Adipocyte (in vitro differentiated cells): Measurements from ENCODE around the gene AMBP.

Experiments used
- DNase-seq: peaks from one replicate; pipeline ENCODE4 v3.0.0-alpha.2; 2015; ENCODE audit warnings: low read depth
- H3K27me3 ChIP-seq: replicated peaks from 2 replicates; pipeline ENCODE4 v1.7.0; 2013; ENCODE audit warnings: mild to moderate bottlenecking, low read length, moderate library complexity; ENCODE audit not compliant: control insufficient read depth, insufficient read depth
- H3K36me3 ChIP-seq: 2 replicates; pipeline ENCODE4 v1.7.0; 2013; ENCODE audit warnings: low read length, mild to moderate bottlenecking, moderate library complexity; ENCODE audit not compliant: control insufficient read depth, insufficient read depth, severe bottlenecking
- H3K4me1 ChIP-seq: 2 replicates; pipeline ENCODE4 v1.7.0; 2013; ENCODE audit warnings: mild to moderate bottlenecking, low read length, moderate library complexity; ENCODE audit not compliant: control insufficient read depth, insufficient read depth
- H3K4me3 ChIP-seq: 2 replicates; pipeline ENCODE4 v1.7.0; 2013; ENCODE audit warnings: mild to moderate bottlenecking, low read length, moderate library complexity
- H3K9ac ChIP-seq: 2 replicates; pipeline ENCODE4 v1.7.0; 2013; ENCODE audit warnings: mild to moderate bottlenecking, low read length, moderate library complexity
- H3K9me3 ChIP-seq: 2 replicates; pipeline ENCODE4 v1.7.0; 2013; ENCODE audit warnings: mild to moderate bottlenecking, low read length, moderate library complexity; ENCODE audit not compliant: control insufficient read depth

AMBP gene

DNA sequence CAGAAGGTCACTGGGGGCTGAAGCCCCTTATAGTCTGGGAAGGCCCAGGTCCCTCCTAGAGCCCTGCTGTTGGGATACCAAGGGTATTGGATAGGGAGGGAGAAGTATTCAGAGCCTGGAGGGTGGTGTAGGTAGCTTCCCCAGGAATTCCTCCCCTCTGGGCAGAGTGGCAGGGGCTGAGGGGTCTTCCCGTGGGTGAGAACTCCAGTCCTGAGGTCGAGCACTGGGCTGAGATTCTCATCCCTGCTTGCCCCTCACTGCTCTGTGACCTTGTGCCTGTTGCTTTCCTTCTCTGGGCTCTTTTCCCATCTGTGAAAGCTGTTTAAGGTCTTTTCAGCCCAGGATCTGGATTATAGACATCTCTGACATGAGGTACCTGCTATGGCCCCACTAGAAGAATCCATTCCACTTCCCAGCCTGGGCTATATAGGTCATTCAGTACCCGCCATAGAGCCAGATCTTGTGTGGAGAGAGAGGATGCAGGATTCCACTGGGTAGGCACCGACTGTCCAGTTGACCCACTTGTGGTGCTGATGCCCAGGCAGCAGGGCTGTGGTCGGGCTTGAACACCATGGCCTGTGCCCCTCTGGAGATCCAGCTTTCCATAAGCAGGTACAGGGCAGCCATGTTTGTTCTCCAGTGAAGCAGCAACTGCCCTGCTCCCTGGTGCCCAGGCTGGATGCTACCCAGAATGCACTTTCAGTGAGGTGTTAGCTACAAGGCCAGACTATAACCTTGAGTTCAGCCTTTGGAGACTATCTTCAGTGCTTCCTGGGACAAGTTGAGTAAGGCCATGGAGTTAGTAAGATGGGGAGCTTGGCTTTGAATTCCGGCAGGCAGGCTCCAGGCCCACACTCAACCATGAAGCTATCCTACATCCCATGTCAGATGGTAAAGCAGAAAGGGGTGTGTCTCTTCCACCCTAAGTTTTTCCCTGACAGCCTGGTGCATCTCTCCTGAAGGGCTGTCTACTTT is 60.1 kb downstream of the AMBP start:
- peaks cover 25% of the 10 kb centered on the region for H3K9me3 ChIP-seq
- H3K4me3 ChIP-seq, result no peak overlapping the region
- no peak overlapping the region for H3K9ac ChIP-seq
- H3K4me1 ChIP-seq, result no peaks in the 10 kb centered on the region
- DNase-seq, result no peak
- peaks cover 54% of the 10 kb centered on the region for H3K36me3 ChIP-seq
- H3K27me3 ChIP-seq, result no peaks in the 10 kb centered on the region

DNA sequence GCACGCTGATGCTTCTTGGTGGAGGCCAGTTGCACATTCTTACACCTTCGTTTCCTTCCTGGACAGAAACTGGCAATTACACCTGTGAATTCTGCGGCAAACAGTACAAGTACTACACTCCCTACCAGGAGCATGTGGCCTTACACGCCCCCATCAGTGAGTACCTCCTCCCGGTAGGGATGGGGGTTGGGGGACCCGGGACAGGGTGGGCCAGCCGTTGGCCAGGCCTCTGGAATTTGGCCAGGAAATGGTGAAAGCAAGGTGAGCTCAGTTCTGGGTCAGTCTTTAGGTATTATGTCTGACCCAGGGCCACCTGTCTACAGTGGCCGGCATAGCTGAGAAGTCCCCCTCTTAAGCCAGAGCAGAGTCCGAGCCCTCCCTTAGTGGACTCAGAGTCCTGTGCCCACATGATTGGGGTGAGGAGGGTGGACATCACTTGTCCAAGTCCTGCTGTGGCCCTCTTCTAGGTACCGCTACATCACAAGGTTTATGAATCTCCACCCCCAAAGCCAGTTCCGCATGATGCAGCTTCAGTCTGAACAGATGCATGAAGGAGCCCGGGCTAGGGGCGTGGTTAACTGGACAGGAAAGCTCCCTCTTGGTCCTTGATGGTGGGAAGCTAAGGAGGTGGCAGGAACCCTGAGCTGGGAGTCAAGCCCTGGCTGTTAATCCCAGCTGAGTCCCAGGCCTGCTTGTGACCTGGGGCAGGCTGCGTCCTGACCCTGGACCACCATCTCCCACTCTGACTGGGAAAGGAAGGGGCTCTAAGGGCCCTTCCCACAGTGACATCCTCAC is 61.3 kb downstream of the AMBP start:
- H3K9me3 ChIP-seq, result peaks cover 15% of the 10 kb centered on the region
- DNase-seq, result no peak
- H3K4me1 ChIP-seq, result no peaks in the 10 kb centered on the region
- H3K36me3 ChIP-seq, result peaks cover 53% of the 10 kb centered on the region
- H3K4me3 ChIP-seq, result no peak overlapping the region
- no peak overlapping the region for H3K9ac ChIP-seq
- H3K27me3 ChIP-seq, result no peaks in the 10 kb centered on the region

GRCh38 chr9:114016101-114016500 is 62.0 kb downstream of the AMBP start:
- no peaks in the 10 kb centered on the region for H3K27me3 ChIP-seq
- no peak overlapping the region for H3K9ac ChIP-seq
- no peaks in the 10 kb centered on the region for H3K4me1 ChIP-seq
- H3K36me3 ChIP-seq, result peaks cover 54% of the 10 kb centered on the region
- no peak overlapping the region for H3K4me3 ChIP-seq
- DNase-seq, result no peak
- H3K9me3 ChIP-seq, result peaks cover 11% of the 10 kb centered on the region

GRCh38 chr9:114015607-114016006 is 62.5 kb downstream of the AMBP start:
- Histone ChIP-seq H3K27me3 (no peaks in the 10 kb centered on the region), H3K4me1 (no peaks in the 10 kb centered on the region), H3K36me3 (peaks cover 57% of the 10 kb centered on the region), H3K9me3 (peaks cover 11% of the 10 kb centered on the region), H3K9ac (no peak overlapping the region), H3K4me3 (no peak overlapping the region)
- DNase-seq, result no peak

GRCh38 chr9:114014044-114014443 is 64.1 kb downstream of the AMBP start:
- Histone ChIP-seq H3K27me3 (no peaks in the 10 kb centered on the region), H3K4me3 (no peak overlapping the region), H3K4me1 (no peaks in the 10 kb centered on the region), H3K36me3 (peaks cover 52% of the 10 kb centered on the region), H3K9me3 (peaks cover 11% of the 10 kb centered on the region), H3K9ac (no peak overlapping the region)
- DNase-seq, result no peak

DNA sequence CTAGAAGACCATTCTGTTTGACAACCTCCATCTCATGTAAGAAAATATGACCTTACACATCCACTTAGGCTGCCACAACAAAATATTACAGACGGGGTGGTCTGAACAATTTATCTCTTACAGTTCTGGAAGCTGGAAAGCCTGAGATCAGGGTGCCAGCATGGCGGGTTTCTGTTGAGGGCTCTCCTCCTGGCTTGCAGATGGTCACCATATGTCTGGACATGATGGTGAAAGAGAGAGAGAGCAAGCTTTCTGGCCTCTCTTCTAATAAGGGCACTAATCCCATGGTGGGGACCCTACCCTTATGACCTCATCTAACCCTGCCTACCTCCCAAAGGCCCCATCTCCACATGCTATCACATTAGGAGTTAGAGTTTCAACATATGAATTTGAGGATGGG is 66.0 kb downstream of the AMBP start:
- H3K36me3 ChIP-seq, result peaks cover 46% of the 10 kb centered on the region
- no peak for DNase-seq

DNA sequence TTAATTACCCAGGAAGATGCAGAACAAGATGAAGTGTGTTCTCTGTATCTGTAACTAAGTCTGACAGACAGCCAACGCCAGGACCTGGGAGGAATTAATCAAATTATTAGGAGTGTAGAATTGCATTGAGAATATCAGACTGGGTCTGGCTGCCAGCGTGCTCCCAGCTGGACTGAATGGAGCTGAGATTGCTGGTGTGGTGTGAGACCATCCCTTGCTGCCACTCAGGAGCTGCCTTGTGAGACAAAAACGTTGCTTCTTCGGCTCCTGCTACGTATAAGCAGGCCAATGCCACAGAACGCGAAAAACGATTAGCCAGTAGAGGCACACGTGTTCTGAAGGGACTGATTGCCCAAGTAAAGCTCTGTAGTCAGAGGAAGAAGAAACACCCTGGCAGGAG is 66.8 kb downstream of the AMBP start:
- no peaks in the 10 kb centered on the region for H3K4me1 ChIP-seq
- H3K27me3 ChIP-seq, result no peaks in the 10 kb centered on the region
- DNase-seq, result no peak
- peaks cover 46% of the 10 kb centered on the region for H3K36me3 ChIP-seq
- H3K9me3 ChIP-seq, result peaks cover 11% of the 10 kb centered on the region
- no peak overlapping the region for H3K9ac ChIP-seq
- no peak overlapping the region for H3K4me3 ChIP-seq

More for the DNA sequence above, 66.0 kb downstream of the AMBP start:
- Histone ChIP-seq H3K4me3 (no peak overlapping the region), H3K27me3 (no peaks in the 10 kb centered on the region), H3K9ac (no peak overlapping the region), H3K4me1 (no peaks in the 10 kb centered on the region), H3K9me3 (peaks cover 11% of the 10 kb centered on the region)
